Measurements from ENCODE around the gene TSC22D2. TPM values are rescaled to one million over a fixed set of nuclear protein-coding genes. Genes with fewer than 3 reads are reported as not detected.

The TSC22D2 gene
- total and polyA plus RNA-seq, 12 donors: 11.8 to 73.1 (median 28.7) TPM

- intact Hi-C loops (cut with DNase I): loop anchor here in 5 of 10 donors (5.0 to 10.0 kb wide), 6 partner anchors 76 to 526 kb away; no protein-coding TSS in a partner anchor
- H3K9me3 ChIP-seq: peaks cover 0 to 29% (median 15%) of the 10 kb centered on the region in 11 donors
- no peaks in the 10 kb centered on the region for H3K27me3 ChIP-seq
- H3K4me3 ChIP-seq: no peak overlapping the region
- H3K4me1 ChIP-seq: peaks cover 0 to 10% (median 0%) of the 10 kb centered on the region in 9 donors
- DNase-seq (no peak), ATAC-seq (no peak)
- H3K27ac ChIP-seq: no peak overlapping the region
- TF ChIP-seq, protein P1, sequence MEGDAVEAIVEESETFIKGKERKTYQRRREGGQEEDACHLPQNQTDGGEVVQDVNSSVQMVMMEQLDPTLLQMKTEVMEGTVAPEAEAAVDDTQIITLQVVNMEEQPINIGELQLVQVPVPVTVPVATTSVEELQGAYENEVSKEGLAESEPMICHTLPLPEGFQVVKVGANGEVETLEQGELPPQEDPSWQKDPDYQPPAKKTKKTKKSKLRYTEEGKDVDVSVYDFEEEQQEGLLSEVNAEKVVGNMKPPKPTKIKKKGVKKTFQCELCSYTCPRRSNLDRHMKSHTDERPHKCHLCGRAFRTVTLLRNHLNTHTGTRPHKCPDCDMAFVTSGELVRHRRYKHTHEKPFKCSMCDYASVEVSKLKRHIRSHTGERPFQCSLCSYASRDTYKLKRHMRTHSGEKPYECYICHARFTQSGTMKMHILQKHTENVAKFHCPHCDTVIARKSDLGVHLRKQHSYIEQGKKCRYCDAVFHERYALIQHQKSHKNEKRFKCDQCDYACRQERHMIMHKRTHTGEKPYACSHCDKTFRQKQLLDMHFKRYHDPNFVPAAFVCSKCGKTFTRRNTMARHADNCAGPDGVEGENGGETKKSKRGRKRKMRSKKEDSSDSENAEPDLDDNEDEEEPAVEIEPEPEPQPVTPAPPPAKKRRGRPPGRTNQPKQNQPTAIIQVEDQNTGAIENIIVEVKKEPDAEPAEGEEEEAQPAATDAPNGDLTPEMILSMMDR (IDR thresholded peaks at IDR 0.05): no peak
- WGBS, 2 donors: 95 to 98% methylated on average over 2 of the region's 2 CpGs
- no peaks in the 10 kb centered on the region for H3K36me3 ChIP-seq
Measured at GRCh38 chr3:150490277-150490986, 82.3 kb downstream of the TSC22D2 start.

DNA sequence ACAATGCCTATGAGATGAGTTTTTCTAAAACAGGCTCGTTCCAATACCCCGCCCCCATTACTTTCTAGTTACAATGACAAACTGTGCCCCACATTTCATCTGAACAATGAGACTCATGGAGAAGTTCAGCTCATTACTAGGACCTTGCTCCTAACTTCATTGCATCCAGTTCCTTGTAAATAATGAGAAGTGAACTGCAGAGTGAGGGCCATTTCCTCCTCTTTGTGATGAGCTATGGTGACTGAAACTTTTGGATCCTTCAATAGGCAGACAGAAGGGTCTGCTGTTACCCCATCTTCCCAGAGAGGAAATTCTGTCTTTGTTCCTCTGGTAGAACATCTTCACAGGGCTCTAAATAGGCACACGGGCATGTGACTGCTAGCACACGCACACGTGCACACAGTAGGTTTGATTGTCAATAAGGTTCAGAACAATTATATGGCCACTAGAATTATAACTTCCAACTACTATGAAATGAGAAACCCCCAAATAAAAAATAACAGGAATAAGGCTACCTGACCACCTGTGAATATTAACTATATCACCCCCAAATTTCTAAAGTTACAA lies 86.4 kb downstream of the TSC22D2 start:
- H3K27me3 ChIP-seq: no peaks in the 10 kb centered on the region
- no peak overlapping the region for H3K4me3 ChIP-seq
- DNase-seq (no peak), ATAC-seq (no peak)
- no peak overlapping the region for H3K27ac ChIP-seq
- intact Hi-C loops (cut with DNase I): loop anchor here in 8 of 10 donors (2.0 to 10.0 kb wide), 10 partner anchors 80 to 530 kb away; partner anchors contain the start of gene TSC22D2 (in 1 of the 8)
- 93 to 94% methylated on average over 5 of the region's 5 CpGs for WGBS, 2 donors
- no peaks in the 10 kb centered on the region for H3K36me3 ChIP-seq
- TF ChIP-seq, protein P1 (IDR thresholded peaks at IDR 0.05): no peak
- peaks cover 0 to 10% (median 0%) of the 10 kb centered on the region in 9 donors for H3K4me1 ChIP-seq
- H3K9me3 ChIP-seq: no peaks in the 10 kb centered on the region

GRCh38 chr3:150495149-150495548 lies 87.1 kb downstream of the TSC22D2 start:
- ATAC-seq (peak in 1 of 8 donors; percentile 33), DNase-seq (no peak)
- Histone ChIP-seq H3K27me3 (no peaks in the 10 kb centered on the region), H3K4me3 (no peak overlapping the region), H3K9me3 (no peaks in the 10 kb centered on the region), H3K4me1 (peaks cover 0 to 10% (median 0%) of the 10 kb centered on the region in 9 donors), H3K36me3 (no peaks in the 10 kb centered on the region), H3K27ac (no peak overlapping the region)
- 74 to 79% methylated on average over 1 of the region's 1 CpG for WGBS, 2 donors
- TF ChIP-seq, protein P1 (IDR thresholded peaks at IDR 0.05): no peak
- intact Hi-C loops (cut with DNase I): loop anchor here (1.0 to 10.0 kb wide), 15 partner anchors 80 to 558 kb away; partner anchors contain the start of gene TSC22D2 (in 1 of the 10)

- DNase-seq (no peak), ATAC-seq (peak in 2 of 8 donors; percentile 37 to 38)
- Histone ChIP-seq H3K4me1 (peaks cover 0 to 10% (median 0%) of the 10 kb centered on the region in 9 donors), H3K9me3 (no peaks in the 10 kb centered on the region), H3K4me3 (no peak overlapping the region), H3K27ac (no peak overlapping the region), H3K36me3 (no peaks in the 10 kb centered on the region), H3K27me3 (no peaks in the 10 kb centered on the region)
- TF ChIP-seq, protein P1 (IDR thresholded peaks at IDR 0.05): peak; percentile 60 to 90 (median 81)
- WGBS, 2 donors: 1 to 2% methylated on average over 2 of the region's 2 CpGs
- intact Hi-C loops (cut with DNase I): loop anchor here (1.0 to 10.0 kb wide), 15 partner anchors 81 to 558 kb away; partner anchors contain the start of gene TSC22D2 (in 1 of the 10)
Measured at GRCh38 chr3:150495563-150496168, 87.6 kb downstream of the TSC22D2 start.
